Suprapubic skin (tissue), 4 donors: Measurements from ENCODE around the gene CA12.

Experiments used
- CTCF ChIP-seq, 2 donors: fragments of 200-600 bp in 1 of 2; fragments of 450-650 bp in 1 of 2; sonication (generic) in 1 of 2; IDR thresholded peaks; one replicate each; pipeline ENCODE4 v1.5.1; 2016 to 2019; ENCODE audit warnings: antibody characterized with exemption in 2 of 2, mild to moderate bottlenecking in 1 of 2, moderate library complexity in 1 of 2
- POLR2A ChIP-seq, 2 donors: fragments of 450-650 bp; IDR thresholded peaks; one replicate each; pipeline ENCODE4 v1.6.1; 2017; ENCODE audit warnings: antibody characterized with exemption in 2 of 2, mild to moderate bottlenecking in 2 of 2, moderate library complexity in 2 of 2
- POLR2AphosphoS5 ChIP-seq, 3 donors: sonication (generic); formaldehyde crosslinking; IDR thresholded peaks; one replicate each; pipeline ENCODE4 v1.6.1; 2017; ENCODE audit warnings: antibody characterized with exemption in 3 of 3

- TF ChIP-seq CTCF (IDR thresholded peaks at IDR 0.05), result no peak
- no peak for TF ChIP-seq POLR2A (IDR thresholded peaks at IDR 0.05)
- TF ChIP-seq POLR2AphosphoS5 (IDR thresholded peaks at IDR 0.05), result no peak
These were observed 38.7 kb upstream of the CA12 start for GRCh38 chr15:63420333-63420747.
